Naive thymus-derived CD4-positive, alpha-beta T cell (primary cell): ENCODE results near the gene DNAJC17. TPM values are rescaled to one million over a fixed set of nuclear protein-coding genes. Genes with fewer than 3 reads are reported as not detected.

ENCODE experiments used
- ATAC-seq: fragments of 150-1000 bp; cut with Tn5 transposase; 2 replicates; pipeline ENCODE4 v1.10.0; 2021; ENCODE audit warnings: mild to moderate bottlenecking, moderate library complexity
- CTCF ChIA-PET: fragments of 350-600 bp; sonication (Branson Sonifier 250); formaldehyde crosslinking; loops from one replicate; lab custom pipeline; 2021; ENCODE audit warnings: antibody characterized with exemption; lab: Charles Lee
- POLR2A ChIA-PET: fragments of 350-600 bp; sonication (Branson Sonifier 250); formaldehyde crosslinking; loops from one replicate; lab custom pipeline; 2021; ENCODE audit warnings: antibody characterized with exemption, inconsistent platforms; lab: Charles Lee
- DNase-seq, 9 donors: peaks; one replicate each; pipeline versions ENCODE4 v3.0.0 to v3.0.0-alpha.2; 2020 to 2022; ENCODE audit warnings: mixed read lengths in 1 of 9
- H3K27ac ChIP-seq: one replicate; pipeline ENCODE4 v1.7.0; 2013; ENCODE audit warnings: mild to moderate bottlenecking, low read depth, low read length, moderate library complexity
- H3K27me3 ChIP-seq, 2 donors: one replicate each; pipeline ENCODE4 v1.7.0; 2013; ENCODE audit warnings: low read length in 2 of 2, mild to moderate bottlenecking in 2 of 2, moderate library complexity in 2 of 2; ENCODE audit not compliant: control insufficient read depth in 2 of 2, insufficient read depth in 2 of 2
- H3K36me3 ChIP-seq, 3 experiments: 1 replicate in 2 of 3; 2 replicates in 1 of 3; pipeline ENCODE4 v1.7.0; 2013; ENCODE audit warnings: low read length in 3 of 3, mild to moderate bottlenecking in 3 of 3, moderate library complexity in 1 of 3; ENCODE audit not compliant: insufficient read depth in 3 of 3, control insufficient read depth in 2 of 3
- H3K4me1 ChIP-seq, 2 donors: one replicate each; pipeline ENCODE4 v1.7.0; 2013; ENCODE audit warnings: low read length in 2 of 2, mild to moderate bottlenecking in 2 of 2, moderate library complexity in 1 of 2; ENCODE audit not compliant: control insufficient read depth in 2 of 2, insufficient read depth in 2 of 2
- H3K4me3 ChIP-seq: 2 replicates; pipeline ENCODE4 v1.7.0; 2013; ENCODE audit warnings: mild to moderate bottlenecking, low read length
- H3K9me3 ChIP-seq, 3 experiments: 1 replicate in 2 of 3; 2 replicates in 1 of 3; pipeline ENCODE4 v1.7.0; 2013; ENCODE audit warnings: low read length in 3 of 3; ENCODE audit not compliant: control insufficient read depth in 2 of 3
- H3K27ac Mint-ChIP-seq, 9 donors: one replicate each; pipeline ENCODE4 v1.8.0; 2020 to 2022; ENCODE audit warnings: mixed read lengths in 9 of 9, mild to moderate bottlenecking in 8 of 9, moderate library complexity in 5 of 9, inconsistent platforms in 2 of 9
- H3K27me3 Mint-ChIP-seq, 5 donors: one replicate each; pipeline ENCODE4 v1.8.0; 2021 to 2022; ENCODE audit warnings: mixed read lengths in 5 of 5, mild to moderate bottlenecking in 1 of 5
- H3K36me3 Mint-ChIP-seq, 5 donors: one replicate each; pipeline ENCODE4 v1.8.0; 2020 to 2022; ENCODE audit warnings: mixed read lengths in 5 of 5, mild to moderate bottlenecking in 3 of 5, inconsistent platforms in 1 of 5
- H3K4me1 Mint-ChIP-seq, 7 donors: one replicate each; pipeline ENCODE4 v1.8.0; 2020 to 2022; ENCODE audit warnings: mixed read lengths in 7 of 7, mild to moderate bottlenecking in 3 of 7, inconsistent platforms in 1 of 7
- H3K4me3 Mint-ChIP-seq, 10 donors: one replicate each; pipeline ENCODE4 v1.8.0; 2020 to 2022; ENCODE audit warnings: mild to moderate bottlenecking in 10 of 10, mixed read lengths in 10 of 10, moderate library complexity in 6 of 10, inconsistent platforms in 2 of 10
- H3K9me3 Mint-ChIP-seq, 11 donors: one replicate each; pipeline ENCODE4 v1.8.0; 2020 to 2022; ENCODE audit warnings: mixed read lengths in 11 of 11, mild to moderate bottlenecking in 4 of 11, inconsistent platforms in 1 of 11, moderate library complexity in 1 of 11
- intact Hi-C, 2 donors: fragments of 100-400 bp; cut with micrococcal nuclease; formaldehyde crosslinking; loops; one replicate each; pipeline ENCODE4 v1.15.1; 2023
- polyA plus RNA-seq, 2 donors: library from polyadenylated mRNA; unstranded; fragments of 300-500 nt; fragmentation: Illumina TruSeq; gene quantifications; one replicate each; pipeline ENCODE4 v1.2.3, GENCODE V29; 2021
- total RNA-seq, 6 experiments: library from RNA in 5 of 6; stranded (reverse) in 5 of 6; gene quantifications; 1 replicate in 5 of 6; 2 replicates in 1 of 6; pipeline ENCODE4 v1.2.3 and lab custom pipeline; 2021 to 2026

The DNAJC17 gene
- total and polyA plus RNA-seq, 7 experiments from 2014 or later: 28.8 to 50.9 (median 35.5) TPM

- Mint-ChIP-seq H3K27me3 (no peaks in the 10 kb centered on the region), H3K4me1 (no peaks in the 10 kb centered on the region), H3K27ac (no peak overlapping the region), H3K4me3 (no peak overlapping the region), H3K9me3 (no peaks in the 10 kb centered on the region), H3K36me3 (peaks cover 0 to 22% (median 7%) of the 10 kb centered on the region in 5 donors)
- intact Hi-C loops: no loop called here
- Histone ChIP-seq H3K9me3 (no peaks in the 10 kb centered on the region), H3K36me3 (peaks cover 12 to 63% (median 17%) of the 10 kb centered on the region in 3 experiments), H3K27ac (no peak overlapping the region), H3K4me3 (no peak overlapping the region), H3K4me1 (no peaks in the 10 kb centered on the region), H3K27me3 (no peaks in the 10 kb centered on the region)
- ChIA-PET POLR2A (interaction anchor here (0.5 to 0.9 kb wide), 2 partner anchors 13 to 148 kb away, joined by 3 to 4 read pairs; no protein-coding TSS in a partner anchor), CTCF (interaction anchor here (0.6 kb wide), 1 partner anchor 47 kb away, joined by 3 read pairs; no protein-coding TSS in a partner anchor)
- DNase-seq (no peak), ATAC-seq (no peak)
Measured at GRCh38 chr15:40737048-40737447, 70.2 kb downstream of the DNAJC17 start.

- Mint-ChIP-seq H3K27ac (no peak overlapping the region), H3K9me3 (no peaks in the 10 kb centered on the region), H3K4me1 (no peaks in the 10 kb centered on the region), H3K36me3 (peaks cover 0 to 22% (median 7%) of the 10 kb centered on the region in 5 donors), H3K27me3 (no peaks in the 10 kb centered on the region), H3K4me3 (no peak overlapping the region)
- ChIA-PET POLR2A (no interaction called here), CTCF (interaction anchor here (0.7 kb wide), 1 partner anchor 18 kb away, joined by 4 read pairs; no protein-coding TSS in a partner anchor)
- Histone ChIP-seq H3K4me1 (no peaks in the 10 kb centered on the region), H3K36me3 (peaks cover 12 to 67% (median 17%) of the 10 kb centered on the region in 3 experiments), H3K27me3 (no peaks in the 10 kb centered on the region), H3K4me3 (no peak overlapping the region), H3K27ac (no peak overlapping the region), H3K9me3 (no peaks in the 10 kb centered on the region)
- ATAC-seq (no peak), DNase-seq (no peak)
- intact Hi-C loops: no loop called here
Measured at GRCh38 chr15:40736575-40736974, 70.7 kb downstream of the DNAJC17 start.

DNA sequence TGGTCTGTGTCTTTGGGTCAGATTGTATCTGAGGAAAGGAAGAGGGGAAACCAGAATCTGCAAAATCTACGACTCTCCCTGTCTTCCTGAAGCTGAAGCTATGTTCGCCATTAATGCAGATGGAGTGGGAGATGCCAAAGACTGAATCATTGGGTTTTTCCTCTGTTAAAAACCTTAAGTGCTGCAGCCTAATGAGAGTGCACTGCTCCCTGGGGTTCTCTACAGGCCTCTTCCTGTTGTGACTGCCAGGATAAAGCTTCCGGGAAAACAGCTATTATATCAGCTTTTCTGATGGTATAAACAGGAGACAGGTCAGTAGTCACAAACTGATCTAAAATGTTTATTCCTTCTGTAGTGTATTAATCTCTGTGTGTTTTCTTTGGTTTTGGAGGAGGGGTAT lies 76.2 kb downstream of the DNAJC17 start:
- peak overlapping the region in 2 of 9 donors; percentile 53 to 67 for H3K27ac Mint-ChIP-seq

GRCh38 chr15:40723919-40724318 lies 83.4 kb downstream of the DNAJC17 start:
- CTCF ChIA-PET: no interaction called here
- Mint-ChIP-seq H3K27me3 (no peaks in the 10 kb centered on the region), H3K4me3 (no peak overlapping the region), H3K4me1 (peaks cover 0 to 15% (median 0%) of the 10 kb centered on the region in 7 donors), H3K9me3 (peaks cover 0 to 1% (median 0%) of the 10 kb centered on the region in 11 donors), H3K36me3 (peaks cover 0 to 18% (median 0%) of the 10 kb centered on the region in 5 donors), H3K27ac (peak overlapping the region in 1 of 9 donors; percentile 20)
- intact Hi-C loops: no loop called here
- H3K27ac ChIP-seq: no peak overlapping the region
- H3K9me3 ChIP-seq: no peaks in the 10 kb centered on the region
- no peak overlapping the region for H3K4me3 ChIP-seq
- ATAC-seq (no peak), DNase-seq (no peak)
- H3K27me3 ChIP-seq: no peaks in the 10 kb centered on the region
- no peaks in the 10 kb centered on the region for H3K4me1 ChIP-seq
- POLR2A ChIA-PET: interaction anchor here (0.6 kb wide), 1 partner anchor 821 kb away, joined by 4 read pairs; no protein-coding TSS in a partner anchor
- H3K36me3 ChIP-seq: no peaks in the 10 kb centered on the region

More for the DNA sequence above, 76.2 kb downstream of the DNAJC17 start:
- Histone ChIP-seq H3K4me3 (no peak overlapping the region), H3K27ac (no peak overlapping the region), H3K36me3 (peaks cover under 1 to 17% (median 2%) of the 10 kb centered on the region in 3 experiments), H3K4me1 (no peaks in the 10 kb centered on the region), H3K9me3 (no peaks in the 10 kb centered on the region), H3K27me3 (no peaks in the 10 kb centered on the region)
- intact Hi-C loops: no loop called here
- Mint-ChIP-seq H3K36me3 (peaks cover 0 to 24% (median 5%) of the 10 kb centered on the region in 5 donors), H3K9me3 (no peaks in the 10 kb centered on the region), H3K4me3 (no peak overlapping the region), H3K27me3 (no peaks in the 10 kb centered on the region), H3K4me1 (peaks cover 0 to 3% (median 0%) of the 10 kb centered on the region in 7 donors)
- DNase-seq (no peak), ATAC-seq (no peak)
- ChIA-PET POLR2A (interaction anchor here (0.7 kb wide), 1 partner anchor 36 kb away, joined by 3 read pairs; the partner anchor contains the start of gene RAD51), CTCF (interaction anchor here (1.2 kb wide), 1 partner anchor 21 kb away, joined by 3 read pairs; no protein-coding TSS in a partner anchor)

GRCh38 chr15:40722934-40723333 lies 84.3 kb downstream of the DNAJC17 start:
- POLR2A ChIA-PET: no interaction called here
- ATAC-seq (no peak), DNase-seq (no peak)

GRCh38 chr15:40722354-40722753 lies 84.9 kb downstream of the DNAJC17 start:
- Histone ChIP-seq H3K27ac (no peak overlapping the region), H3K36me3 (no peaks in the 10 kb centered on the region), H3K27me3 (no peaks in the 10 kb centered on the region), H3K4me3 (no peak overlapping the region), H3K9me3 (no peaks in the 10 kb centered on the region), H3K4me1 (no peaks in the 10 kb centered on the region)
- Mint-ChIP-seq H3K27me3 (no peaks in the 10 kb centered on the region), H3K4me3 (no peak overlapping the region), H3K4me1 (peaks cover 0 to 15% (median 0%) of the 10 kb centered on the region in 7 donors), H3K36me3 (peaks cover 0 to 16% (median 0%) of the 10 kb centered on the region in 5 donors), H3K27ac (peak overlapping the region in 1 of 9 donors; percentile 37), H3K9me3 (peaks cover 0 to 1% (median 0%) of the 10 kb centered on the region in 11 donors)
- DNase-seq: no peak
- no peak for ATAC-seq
- intact Hi-C loops: no loop called here
- CTCF ChIA-PET: no interaction called here
- POLR2A ChIA-PET: no interaction called here

More at GRCh38 chr15:40722934-40723333, 84.3 kb downstream of the DNAJC17 start:
- Mint-ChIP-seq H3K4me1 (peaks cover 0 to 15% (median 0%) of the 10 kb centered on the region in 7 donors), H3K4me3 (no peak overlapping the region), H3K27me3 (no peaks in the 10 kb centered on the region), H3K9me3 (peaks cover 0 to 1% (median 0%) of the 10 kb centered on the region in 11 donors), H3K27ac (no peak overlapping the region), H3K36me3 (peaks cover 0 to 14% (median 0%) of the 10 kb centered on the region in 5 donors)
- Histone ChIP-seq H3K36me3 (no peaks in the 10 kb centered on the region), H3K9me3 (no peaks in the 10 kb centered on the region), H3K4me1 (no peaks in the 10 kb centered on the region), H3K4me3 (no peak overlapping the region), H3K27ac (no peak overlapping the region), H3K27me3 (no peaks in the 10 kb centered on the region)
- intact Hi-C loops: no loop called here
- CTCF ChIA-PET: no interaction called here
